ENCODE measurements around the gene RALGAPA2.

DNA sequence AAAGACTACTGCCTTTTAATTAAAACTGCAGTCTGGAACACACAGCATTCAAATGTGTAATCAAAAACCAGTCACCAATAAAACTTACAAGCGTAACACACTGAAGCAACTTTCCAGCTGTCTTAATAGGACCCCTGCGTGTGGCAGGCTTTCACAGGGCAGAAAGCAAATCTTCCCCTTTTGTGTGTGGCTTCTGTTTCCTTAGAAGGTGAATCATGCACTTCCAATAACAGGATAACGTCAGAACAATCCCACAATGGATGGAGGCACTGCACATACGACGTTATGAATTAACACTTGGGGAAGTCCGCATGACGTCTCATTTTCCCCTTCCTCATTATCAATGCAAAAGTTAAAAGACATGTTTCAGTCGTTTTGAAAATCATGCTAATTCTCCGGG, 299.7 kb downstream of the RALGAPA2 start:
- TF ChIP-seq FOXM1 (IDR thresholded peaks at IDR 0.05; ENCODE audit: low read depth): no peak
- TF ChIP-seq, protein P1, sequence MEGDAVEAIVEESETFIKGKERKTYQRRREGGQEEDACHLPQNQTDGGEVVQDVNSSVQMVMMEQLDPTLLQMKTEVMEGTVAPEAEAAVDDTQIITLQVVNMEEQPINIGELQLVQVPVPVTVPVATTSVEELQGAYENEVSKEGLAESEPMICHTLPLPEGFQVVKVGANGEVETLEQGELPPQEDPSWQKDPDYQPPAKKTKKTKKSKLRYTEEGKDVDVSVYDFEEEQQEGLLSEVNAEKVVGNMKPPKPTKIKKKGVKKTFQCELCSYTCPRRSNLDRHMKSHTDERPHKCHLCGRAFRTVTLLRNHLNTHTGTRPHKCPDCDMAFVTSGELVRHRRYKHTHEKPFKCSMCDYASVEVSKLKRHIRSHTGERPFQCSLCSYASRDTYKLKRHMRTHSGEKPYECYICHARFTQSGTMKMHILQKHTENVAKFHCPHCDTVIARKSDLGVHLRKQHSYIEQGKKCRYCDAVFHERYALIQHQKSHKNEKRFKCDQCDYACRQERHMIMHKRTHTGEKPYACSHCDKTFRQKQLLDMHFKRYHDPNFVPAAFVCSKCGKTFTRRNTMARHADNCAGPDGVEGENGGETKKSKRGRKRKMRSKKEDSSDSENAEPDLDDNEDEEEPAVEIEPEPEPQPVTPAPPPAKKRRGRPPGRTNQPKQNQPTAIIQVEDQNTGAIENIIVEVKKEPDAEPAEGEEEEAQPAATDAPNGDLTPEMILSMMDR (IDR thresholded peaks at IDR 0.05): no peak
- no peak for TF ChIP-seq EZH2phosphoT487 (IDR thresholded peaks at IDR 0.05; ENCODE audit: borderline replicate concordance, low read depth)
- no peak for TF ChIP-seq RAD21 (IDR thresholded peaks at IDR 0.05; ENCODE audit: low read length)
- TF ChIP-seq POLR2AphosphoS5 (IDR thresholded peaks at IDR 0.05; ENCODE audit: low read depth, low read length): no peak
- no peak for TF ChIP-seq TEAD4 (IDR thresholded peaks at IDR 0.05; ENCODE audit: borderline replicate concordance, insufficient read depth)
